Panc1 (cell line): ENCODE data around the gene TSSC4. TPM values are rescaled to one million over a fixed set of nuclear protein-coding genes. Genes with fewer than 3 reads are reported as not detected.

ENCODE experiments used
- ATAC-seq: fragments of 200-7000 bp; cut with Tn5 transposase; 2 replicates; pipeline ENCODE4 v1.9.1; 2020; ENCODE audit warnings: mild to moderate bottlenecking, moderate library complexity
- BruUV-seq: library from RNA; stranded (reverse); fragments of 400-500 nt; replicated peaks from 2 replicates; lab custom pipeline; 2021; lab: Mats Ljungman, UMichigan
- CTCF ChIA-PET: fragments of 300-600 bp; sonication (Branson Sonifier 250); formaldehyde crosslinking; loops from one replicate; lab custom pipeline; 2022; ENCODE audit warnings: antibody characterized with exemption; lab: Charles Lee
- POLR2A ChIA-PET: fragments of 300-600 bp; sonication (Branson Sonifier 250); formaldehyde crosslinking; loops from one replicate; lab custom pipeline; 2022; ENCODE audit warnings: antibody characterized with exemption; lab: Charles Lee
- DNase-seq: peaks from one replicate; pipeline ENCODE4 v3.0.0-alpha.2; 2010; ENCODE audit warnings: low read depth, low spot score
- H3K27ac ChIP-seq: 2 replicates; pipeline ENCODE4 v1.5.1; 2011; ENCODE audit warnings: mild to moderate bottlenecking, low read length, inconsistent platforms
- H3K27me3 ChIP-seq: fragments of 200-500 bp; sonication (Bioruptor generic); 2 replicates; pipeline ENCODE4 v1.6.0; 2014; ENCODE audit warnings: low read length, inconsistent platforms; ENCODE audit not compliant: control insufficient read depth, insufficient read depth
- H3K36me3 ChIP-seq: fragments of 200-500 bp; sonication (Bioruptor generic); 2 replicates; pipeline ENCODE4 v1.5.1; 2014; ENCODE audit warnings: inconsistent platforms, mild to moderate bottlenecking, low read length, moderate library complexity; ENCODE audit not compliant: control insufficient read depth, insufficient read depth
- H3K4me1 ChIP-seq: 2 replicates; pipeline ENCODE4 v1.5.1; 2011; ENCODE audit warnings: inconsistent platforms, mild to moderate bottlenecking, low read length, moderate library complexity; ENCODE audit not compliant: control insufficient read depth, insufficient read depth
- H3K4me3 ChIP-seq, 2 experiments: 2 replicates each; pipeline ENCODE4 v1.5.1; 2011 to 2012; ENCODE audit warnings: low read depth in 2 of 2, low read length in 2 of 2, mild to moderate bottlenecking in 2 of 2, inconsistent platforms in 1 of 2, moderate library complexity in 1 of 2
- H3K9me3 ChIP-seq: fragments of 200-500 bp; sonication (Bioruptor generic); 2 replicates; pipeline ENCODE4 v1.5.1; 2014; ENCODE audit warnings: low read depth, mild to moderate bottlenecking, inconsistent platforms, low read length, moderate library complexity; ENCODE audit not compliant: control insufficient read depth, insufficient read depth
- CTCF ChIP-seq: fragments of 450-650 bp; IDR thresholded peaks from 2 replicates; pipeline ENCODE4 v1.5.1; 2017; ENCODE audit warnings: mild to moderate bottlenecking
- POLR2AphosphoS5 ChIP-seq: IDR thresholded peaks from 2 replicates; pipeline ENCODE4 v1.6.1; 2012; ENCODE audit warnings: mild to moderate bottlenecking, low read depth, low read length, moderate library complexity
- REST ChIP-seq, 2 experiments: IDR thresholded peaks; 2 replicates each; pipeline ENCODE4 v1.6.1; 2011 to 2012; ENCODE audit warnings: low read depth in 2 of 2, control low read depth in 1 of 2, low read length in 1 of 2, mild to moderate bottlenecking in 1 of 2, moderate library complexity in 1 of 2; ENCODE audit not compliant: insufficient read depth in 1 of 2
- SIN3A ChIP-seq: IDR thresholded peaks from 2 replicates; pipeline ENCODE4 v1.6.1; 2012; ENCODE audit warnings: low read depth, mild to moderate bottlenecking, low read length, moderate library complexity, borderline replicate concordance; ENCODE audit not compliant: insufficient read depth
- TCF7L2 ChIP-seq: IDR thresholded peaks from 2 replicates; pipeline ENCODE4 v1.6.1; 2011; ENCODE audit warnings: mild to moderate bottlenecking, low read depth, low read length, inconsistent platforms
- in situ Hi-C: cut with HindIII; loops from 2 replicates; pipeline ENCODE4 v1.10.0; 2016; ENCODE audit warnings: low sequenced_read_pairs, low pct_unique_long_range_greater_than_20kb
- intact Hi-C: fragments of 100-400 bp; cut with micrococcal nuclease; formaldehyde crosslinking; loops from one replicate; pipeline ENCODE4 v1.10.0; 2022; ENCODE audit not compliant: unreplicated experiment
- total RNA-seq: library from RNA; stranded (reverse); gene quantifications from one replicate; pipeline ENCODE4 v1.2.1, GENCODE V29; 2021; ENCODE audit not compliant: unreplicated experiment

Gene TSSC4
- total RNA-seq, 1 experiment from 2014 or later: 132 TPM

- intact Hi-C loops: loop anchor here (1.0 to 5.0 kb wide), 2 partner anchors 103 to 459 kb away; partner anchors contain the start of gene CDKN1C
- peak; percentile 17 for DNase-seq
- Histone ChIP-seq H3K36me3 (no peaks in the 10 kb centered on the region), H3K27me3 (no peaks in the 10 kb centered on the region), H3K4me1 (no peaks in the 10 kb centered on the region), H3K4me3 (no peak overlapping the region), H3K9me3 (no peaks in the 10 kb centered on the region), H3K27ac (no peak overlapping the region)
- CTCF ChIA-PET: interaction anchor here (0.9 to 1.4 kb wide), 3 partner anchors 11 to 103 kb away, joined by 3 to 15 read pairs (median 6); no protein-coding TSS in a partner anchor
- POLR2A ChIA-PET: no interaction called here
- BruUV-seq: no TSS peak
- peak; percentile 88 for ATAC-seq
- in situ Hi-C loops: no loop called here
- TF ChIP-seq SIN3A (no peak), CTCF (peak; percentile 99)
Observed at GRCh38 chr11:2428322-2428795, 27.8 kb downstream of the TSSC4 start.

- Histone ChIP-seq H3K4me3 (no peak overlapping the region), H3K4me1 (no peaks in the 10 kb centered on the region), H3K27ac (no peak overlapping the region), H3K36me3 (no peaks in the 10 kb centered on the region), H3K27me3 (no peaks in the 10 kb centered on the region), H3K9me3 (no peaks in the 10 kb centered on the region)
- no TSS peak for BruUV-seq
- ChIA-PET POLR2A (no interaction called here), CTCF (no interaction called here)
- intact Hi-C loops (no loop called here), in situ Hi-C loops (no loop called here)
- ATAC-seq (no peak), DNase-seq (no peak)
- TF ChIP-seq TCF7L2: no peak
- no peak for TF ChIP-seq REST (IDR thresholded peaks at IDR 0.05; ENCODE audit: insufficient read depth in 1 of 2, low read depth in 2 of 2, low read length in 1 of 2)
- TF ChIP-seq CTCF: no peak
- no peak for TF ChIP-seq POLR2AphosphoS5
- TF ChIP-seq SIN3A: no peak
Observed at GRCh38 chr11:2431395-2431794, 30.8 kb downstream of the TSSC4 start.
